SW480 (cell line): ENCODE results near the gene RICTOR.
A peak's percentile ranks its signal among the peaks of the same experiment; 100 is the strongest.
"Not testable (repeated sequence)": the region's sequence is repeated elsewhere in the genome, so short reads cannot be mapped to it uniquely, and the experiment has no call there.

Experiments used
- DNase-seq: peaks from one replicate; pipeline ENCODE4 v3.0.0-alpha.2; 2016; ENCODE audit warnings: low spot score

Gene RICTOR

GRCh38 chr5:39013938-39014337, 60.3 kb downstream of the RICTOR start:
- DNase-seq: no peak

- not testable (repeated sequence) for DNase-seq
Measured at GRCh38 chr5:39010958-39011357, 63.2 kb downstream of the RICTOR start.

DNA sequence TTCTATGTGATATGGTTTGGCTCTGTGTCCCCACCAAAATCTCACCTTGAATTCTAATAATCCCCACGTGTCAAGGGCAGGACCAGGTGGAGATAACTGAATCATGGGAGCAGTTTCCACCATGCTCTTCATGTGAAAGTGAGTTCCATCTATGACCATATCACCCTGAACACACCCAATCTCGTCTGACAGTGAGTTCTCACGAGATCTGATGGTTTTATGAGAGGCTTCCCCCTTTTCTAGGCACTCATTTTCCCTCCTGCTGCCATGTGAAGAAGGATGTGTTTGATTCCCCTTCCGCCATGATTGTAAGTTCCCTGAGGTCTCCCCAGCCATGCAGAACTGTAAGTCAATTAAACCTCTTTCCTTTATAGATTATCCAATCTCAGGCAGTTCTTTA, 64.2 kb downstream of the RICTOR start:
- DNase-seq: no peak

GRCh38 chr5:39009280-39009679, 64.9 kb downstream of the RICTOR start:
- no peak for DNase-seq

- DNase-seq: no peak
Measured at GRCh38 chr5:39006650-39007049, 67.5 kb downstream of the RICTOR start.

GRCh38 chr5:39005566-39006232, 68.5 kb downstream of the RICTOR start:
- DNase-seq: peak; percentile 2

GRCh38 chr5:39001683-39002082, 72.5 kb downstream of the RICTOR start:
- DNase-seq: no peak

- DNase-seq: no peak
Measured at GRCh38 chr5:38999037-38999436, 75.2 kb downstream of the RICTOR start.

DNA sequence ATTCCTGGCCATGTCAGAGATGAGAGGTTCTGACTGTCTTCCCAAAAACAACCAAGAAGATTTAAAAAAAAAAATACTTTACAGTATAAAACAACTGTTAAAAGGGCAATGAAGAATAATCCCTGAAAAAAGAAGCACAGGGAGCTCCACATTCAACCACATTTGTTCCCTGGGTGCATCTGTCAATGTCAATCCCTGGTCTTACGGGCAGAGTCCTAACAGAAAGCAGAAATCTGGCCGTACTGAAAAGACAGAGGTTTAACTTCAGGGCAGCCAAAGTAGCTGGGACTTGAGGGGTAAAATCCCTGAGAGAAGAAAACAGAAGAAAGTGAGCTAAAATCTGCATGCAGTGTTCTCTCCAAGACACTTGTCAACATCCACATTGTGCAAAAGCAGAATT, 76.6 kb downstream of the RICTOR start:
- DNase-seq: no peak

GRCh38 chr5:38996123-38996522, 78.1 kb downstream of the RICTOR start:
- no peak for DNase-seq

GRCh38 chr5:38994324-38994927, 79.8 kb downstream of the RICTOR start:
- peak; percentile 52 for DNase-seq

DNA sequence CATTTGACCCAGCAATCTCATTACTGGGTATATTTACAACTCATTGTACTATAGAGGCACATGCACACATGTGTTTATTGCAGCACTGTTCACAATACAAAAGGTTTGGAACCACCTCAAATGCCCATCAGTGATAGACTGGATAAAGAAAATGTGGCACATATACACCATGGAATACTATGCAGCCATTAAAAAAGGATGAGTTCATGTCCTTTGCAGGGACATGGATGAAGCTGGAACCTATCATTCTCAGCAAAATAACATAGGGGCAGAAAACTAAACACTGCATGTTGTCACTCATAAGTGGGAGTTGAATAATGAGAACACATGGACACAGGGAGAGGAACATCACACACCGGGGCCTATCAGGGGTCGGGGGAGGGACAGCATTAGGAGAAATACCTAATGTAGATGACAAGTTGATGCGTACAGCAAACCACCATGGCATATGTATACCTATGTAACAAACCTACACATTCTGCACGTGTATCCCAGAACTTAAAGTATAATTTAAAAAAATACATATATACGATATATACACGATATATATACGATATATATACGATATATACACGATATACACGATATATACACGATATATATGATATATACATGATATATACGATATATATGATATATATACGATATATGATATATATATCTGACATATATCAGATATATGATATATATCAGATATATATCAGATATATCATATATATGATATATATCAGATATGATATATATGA, 84.1 kb downstream of the RICTOR start:
- DNase-seq: not testable (repeated sequence)

DNA sequence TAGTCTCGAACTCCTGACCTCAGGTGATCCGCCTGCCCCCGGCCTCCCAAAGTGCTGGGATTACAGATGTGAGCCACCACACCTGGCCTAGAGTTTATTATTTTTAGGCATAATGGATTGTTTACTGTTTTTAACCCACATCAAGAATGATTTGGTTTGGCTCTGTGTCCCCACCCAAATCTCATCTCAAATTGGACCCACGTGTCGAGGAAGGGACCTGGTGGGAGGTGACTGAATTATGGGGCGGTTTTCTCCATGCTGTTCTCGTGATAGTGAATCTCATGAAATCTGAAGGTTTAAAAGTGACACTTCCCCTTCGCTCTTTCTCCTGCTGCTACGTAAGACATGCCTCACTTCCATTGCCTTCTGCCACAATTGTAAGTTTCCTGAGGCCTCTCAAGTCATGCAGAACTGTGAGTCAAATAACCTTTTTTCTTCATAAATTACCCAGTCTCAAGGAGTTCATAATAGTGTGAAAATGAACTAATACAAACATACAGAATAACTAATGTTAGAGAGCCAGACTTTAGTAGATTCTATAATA, 88.2 kb downstream of the RICTOR start:
- no peak for DNase-seq

GRCh38 chr5:38979535-38979934, 94.7 kb downstream of the RICTOR start:
- no peak for DNase-seq

DNA sequence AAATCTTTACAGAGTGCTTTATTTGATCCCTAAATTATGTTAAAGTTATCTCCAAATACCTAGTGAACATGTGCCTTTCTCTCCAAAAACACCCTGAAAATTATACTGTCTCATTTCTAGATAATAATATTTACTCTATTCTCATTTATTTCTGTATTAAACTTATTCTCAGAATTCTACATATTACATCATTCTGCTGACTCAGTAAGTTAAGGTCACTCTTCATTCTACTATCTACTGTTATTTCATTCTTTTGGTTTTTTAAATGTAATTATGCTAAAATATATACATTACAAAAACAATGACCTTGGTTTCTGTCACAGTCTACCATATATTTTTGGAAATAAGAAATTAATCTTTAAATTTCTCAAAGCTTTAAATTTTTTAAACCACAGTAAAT, 96.2 kb downstream of the RICTOR start:
- no peak for DNase-seq

DNA sequence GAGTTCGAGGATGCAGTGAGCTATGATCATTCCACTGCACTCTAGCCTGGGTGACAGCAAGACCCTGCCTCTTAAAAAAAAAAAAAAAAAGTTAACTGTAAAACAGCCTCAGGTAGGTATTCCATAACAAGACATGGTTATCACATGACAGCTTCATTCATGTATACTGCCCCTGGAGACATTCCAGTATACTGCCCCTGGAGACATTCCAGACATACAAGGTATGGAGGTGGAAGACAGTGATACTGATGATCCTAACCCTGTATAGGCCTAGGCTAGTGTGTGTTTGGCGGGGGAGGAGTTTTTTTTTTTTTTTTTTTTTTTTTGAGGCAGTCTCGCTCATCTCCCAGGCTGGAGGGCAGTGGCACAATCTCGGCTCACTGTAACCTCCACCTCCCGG, 105.5 kb downstream of the RICTOR start:
- DNase-seq: no peak

GRCh38 chr5:38961691-38962090, 112.5 kb downstream of the RICTOR start:
- no peak for DNase-seq

DNA sequence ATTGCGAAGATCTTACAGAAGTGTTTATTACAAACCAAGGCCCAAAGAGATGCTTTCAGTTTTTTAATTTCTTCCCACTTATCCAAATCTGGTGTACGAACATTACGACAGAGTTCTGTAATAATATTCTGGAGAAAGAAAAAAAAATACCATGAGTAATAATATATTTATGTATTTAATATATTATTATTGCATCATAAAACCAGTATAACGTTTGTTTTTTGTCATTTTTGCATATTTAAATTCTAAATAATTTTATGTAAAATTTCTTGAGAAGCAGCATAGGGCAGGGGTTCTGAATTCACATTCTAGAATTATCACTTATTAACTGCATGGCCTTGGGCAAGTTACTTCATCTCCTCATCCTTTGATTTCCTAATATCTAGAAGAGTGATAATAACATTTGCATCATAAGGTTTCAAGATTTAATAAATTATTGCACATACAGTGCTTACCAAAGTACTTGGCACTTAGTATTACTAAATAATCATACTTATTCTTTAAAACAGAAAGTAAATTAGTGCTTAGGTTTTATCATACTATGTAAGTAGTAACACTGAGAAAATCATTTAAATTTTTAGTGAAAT, 120.7 kb downstream of the RICTOR start:
- no peak for DNase-seq

DNA sequence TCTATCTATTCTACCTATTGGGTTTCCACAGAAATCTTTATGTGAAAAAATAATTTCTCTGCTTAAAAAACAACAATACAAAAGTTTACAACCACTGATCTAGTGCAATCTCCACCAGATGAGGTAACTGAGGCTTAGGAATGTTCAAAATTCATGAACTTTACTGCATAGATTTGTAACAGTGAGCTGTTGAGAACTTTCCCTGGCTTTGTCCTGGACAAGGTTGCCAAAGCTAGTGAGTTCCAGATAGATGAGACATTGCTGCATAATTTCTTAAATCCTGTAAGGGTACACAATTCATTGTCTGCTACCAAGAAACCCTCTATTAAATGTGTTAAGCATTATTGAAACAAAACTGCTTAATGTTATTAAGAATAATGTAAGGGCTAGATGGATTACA, 125.7 kb downstream of the RICTOR start:
- no peak for DNase-seq

DNA sequence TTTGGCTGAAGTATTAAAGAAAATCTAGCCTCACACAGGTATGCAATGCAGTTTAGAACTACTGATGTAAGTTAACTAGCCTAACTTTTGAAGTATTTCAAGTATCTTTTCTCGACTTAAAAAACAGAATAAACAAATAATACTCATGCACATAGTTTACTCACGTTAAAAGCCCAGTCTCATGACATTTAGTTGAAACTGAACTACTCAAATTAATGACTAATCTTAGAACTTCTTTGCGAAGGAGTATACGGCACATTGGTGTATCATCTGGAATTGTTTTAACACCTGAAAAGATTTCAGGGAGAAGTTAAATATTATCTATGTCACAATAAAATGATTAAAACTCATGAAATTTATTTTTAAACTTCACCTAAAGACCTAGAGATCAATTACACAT, 129.9 kb downstream of the RICTOR start:
- no peak for DNase-seq

- no peak for DNase-seq
Measured at GRCh38 chr5:38941912-38942311, 132.3 kb downstream of the RICTOR start.

GRCh38 chr5:38940230-38940858, 133.9 kb downstream of the RICTOR start:
- no peak for DNase-seq
